Endodermal cell (in vitro differentiated cells): Measurements from ENCODE around the gene SPESP1. TPM values are rescaled to one million over a fixed set of nuclear protein-coding genes. Genes with fewer than 3 reads are reported as not detected.
"Not testable (repeated sequence)": the region's sequence is repeated elsewhere in the genome, so short reads cannot be mapped to it uniquely, and the experiment has no call there.

ENCODE experiments used
- DNase-seq: peaks from one replicate; pipeline ENCODE4 v3.0.0-alpha.2; 2017
- H3K27ac ChIP-seq: 2 replicates; pipeline ENCODE4 v1.5.1; 2013; ENCODE audit warnings: mild to moderate bottlenecking, low read depth, low read length, moderate library complexity
- H3K27me3 ChIP-seq: 2 replicates; pipeline ENCODE4 v1.6.1; 2013; ENCODE audit warnings: mild to moderate bottlenecking, low read length, moderate library complexity; ENCODE audit not compliant: insufficient read depth, control insufficient read depth, poor library complexity, severe bottlenecking
- H3K36me3 ChIP-seq: 2 replicates; pipeline ENCODE4 v1.7.0; 2013; ENCODE audit warnings: mild to moderate bottlenecking, low read length, moderate library complexity; ENCODE audit not compliant: control insufficient read depth, insufficient read depth
- H3K4me1 ChIP-seq: one replicate; pipeline ENCODE4 v1.7.0; 2013; ENCODE audit warnings: low read length; ENCODE audit not compliant: control insufficient read depth, insufficient read depth
- H3K4me3 ChIP-seq: 2 replicates; pipeline ENCODE4 v1.5.1; 2013; ENCODE audit warnings: mild to moderate bottlenecking, low read length, moderate library complexity
- H3K9ac ChIP-seq: 2 replicates; pipeline ENCODE4 v1.6.1; 2013; ENCODE audit warnings: mild to moderate bottlenecking, low read length, moderate library complexity; ENCODE audit not compliant: poor library complexity, severe bottlenecking; ENCODE audit errors: extremely low read depth
- H3K9me3 ChIP-seq: 2 replicates; pipeline ENCODE4 v1.6.1; 2013; ENCODE audit warnings: mild to moderate bottlenecking, low read length, moderate library complexity; ENCODE audit not compliant: control insufficient read depth
- H3K27ac Mint-ChIP-seq: 2 replicates; pipeline ENCODE4 v1.8.0; 2020; ENCODE audit warnings: mixed read lengths
- H3K27me3 Mint-ChIP-seq: 2 replicates; pipeline ENCODE4 v1.8.0; 2021; ENCODE audit warnings: mild to moderate bottlenecking, mixed read lengths; ENCODE audit not compliant: insufficient read depth
- H3K36me3 Mint-ChIP-seq: 2 replicates; pipeline ENCODE4 v1.8.0; 2020; ENCODE audit warnings: low read depth, mixed read lengths
- H3K4me1 Mint-ChIP-seq: 2 replicates; pipeline ENCODE4 v1.8.0; 2020; ENCODE audit warnings: mixed read lengths
- H3K4me3 Mint-ChIP-seq: 2 replicates; pipeline ENCODE4 v1.8.0; 2020; ENCODE audit warnings: mild to moderate bottlenecking, moderate library complexity, mixed read lengths
- H3K9me3 Mint-ChIP-seq: 2 replicates; pipeline ENCODE4 v1.8.0; 2020; ENCODE audit warnings: mild to moderate bottlenecking, mixed read lengths
- CTCF ChIP-seq: fragments of 200-600 bp; sonication (generic); conservative IDR thresholded peaks from 2 replicates; pipeline ENCODE4 v1.5.0; 2021; ENCODE audit warnings: antibody characterized with exemption, mild to moderate bottlenecking
- WGBS, 2 experiments: methylation state at CpG; one replicate each; pipeline versions ENCODE4 v1.1.5 to v1.1.7; 2013; ENCODE audit warnings: missing lambda C conversion rate in 2 of 2, mixed read lengths in 1 of 2; ENCODE audit not compliant: insufficient coverage in 1 of 2, insufficient read length in 1 of 2; 5-methylcytosine and 5-hydroxymethylcytosine counted together
- total RNA-seq, 2 donors: library from RNA; stranded (reverse); fragmentation: NEBNext Ultra II Directional in 1 of 2; extraction: Animal tissue kit (Norgen Biotek cat#: 25700) in 1 of 2; gene quantifications; 2 replicates in 1 of 2; 3 replicates in 1 of 2; pipeline ENCODE4 v1.2.1, GENCODE V29; 2021

The SPESP1 gene
- total RNA-seq, 2 donors from 2014 or later = not detected

DNA sequence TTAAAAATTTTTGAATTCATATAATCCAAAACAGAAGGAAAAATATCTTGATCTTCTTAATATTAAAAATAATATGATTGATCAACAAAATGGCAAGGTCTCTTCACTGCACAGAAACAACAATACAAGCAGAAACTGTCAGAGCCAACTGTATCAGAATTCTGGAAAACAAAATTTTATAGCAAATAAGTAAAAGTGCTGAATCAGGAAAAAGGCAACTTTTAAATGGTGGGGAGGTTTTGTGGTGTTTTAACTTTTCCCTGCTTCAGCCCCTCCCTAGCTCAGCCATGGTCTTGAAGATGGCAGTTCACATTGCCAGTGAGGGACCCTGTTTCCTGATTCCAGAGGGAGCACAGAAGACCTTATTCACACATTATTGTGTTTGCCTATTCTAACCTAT, 37.6 kb downstream of the SPESP1 start:
- Mint-ChIP-seq H3K9me3 (peaks cover 49% of the 10 kb centered on the region), H3K27ac (no peak overlapping the region), H3K4me3 (no peak overlapping the region), H3K27me3 (peaks cover 4% of the 10 kb centered on the region), H3K36me3 (peaks cover 3% of the 10 kb centered on the region), H3K4me1 (no peaks in the 10 kb centered on the region)
- no peak overlapping the region for H3K27ac ChIP-seq
- H3K9me3 ChIP-seq = peaks cover 45% of the 10 kb centered on the region
- no peaks in the 10 kb centered on the region for H3K36me3 ChIP-seq
- no peak for DNase-seq
- H3K4me1 ChIP-seq = no peaks in the 10 kb centered on the region
- no peak overlapping the region for H3K9ac ChIP-seq
- no peaks in the 10 kb centered on the region for H3K27me3 ChIP-seq
- no peak overlapping the region for H3K4me3 ChIP-seq
- TF ChIP-seq CTCF = no peak

GRCh38 chr15:68969298-68969697, 39.0 kb downstream of the SPESP1 start:
- Histone ChIP-seq H3K4me1 (no peaks in the 10 kb centered on the region), H3K4me3 (no peak overlapping the region), H3K9ac (no peak overlapping the region), H3K27me3 (no peaks in the 10 kb centered on the region), H3K27ac (no peak overlapping the region), H3K9me3 (peaks cover 45% of the 10 kb centered on the region), H3K36me3 (no peaks in the 10 kb centered on the region)
- no peak overlapping the region for H3K27ac Mint-ChIP-seq
- no peak overlapping the region for H3K4me3 Mint-ChIP-seq
- DNase-seq = no peak
- peaks cover 4% of the 10 kb centered on the region for H3K27me3 Mint-ChIP-seq
- H3K36me3 Mint-ChIP-seq = no peaks in the 10 kb centered on the region
- peaks cover 41% of the 10 kb centered on the region for H3K9me3 Mint-ChIP-seq
- H3K4me1 Mint-ChIP-seq = no peaks in the 10 kb centered on the region
- no peak for TF ChIP-seq CTCF

GRCh38 chr15:68972201-68973065, 42.1 kb downstream of the SPESP1 start:
- H3K4me3 ChIP-seq = no peak overlapping the region
- Mint-ChIP-seq H3K27ac (no peak overlapping the region), H3K4me1 (no peaks in the 10 kb centered on the region), H3K9me3 (peaks cover 41% of the 10 kb centered on the region), H3K4me3 (no peak overlapping the region), H3K36me3 (peaks cover 4% of the 10 kb centered on the region), H3K27me3 (no peaks in the 10 kb centered on the region)
- no peaks in the 10 kb centered on the region for H3K4me1 ChIP-seq
- H3K27me3 ChIP-seq = no peaks in the 10 kb centered on the region
- WGBS, 2 experiments = 92 to 100% methylated on average over 1 to 4 of the region's 4 CpGs
- no peak overlapping the region for H3K9ac ChIP-seq
- TF ChIP-seq CTCF = no peak
- no peak overlapping the region for H3K27ac ChIP-seq
- no peaks in the 10 kb centered on the region for H3K36me3 ChIP-seq
- peaks cover 41% of the 10 kb centered on the region for H3K9me3 ChIP-seq
- no peak for DNase-seq

DNA sequence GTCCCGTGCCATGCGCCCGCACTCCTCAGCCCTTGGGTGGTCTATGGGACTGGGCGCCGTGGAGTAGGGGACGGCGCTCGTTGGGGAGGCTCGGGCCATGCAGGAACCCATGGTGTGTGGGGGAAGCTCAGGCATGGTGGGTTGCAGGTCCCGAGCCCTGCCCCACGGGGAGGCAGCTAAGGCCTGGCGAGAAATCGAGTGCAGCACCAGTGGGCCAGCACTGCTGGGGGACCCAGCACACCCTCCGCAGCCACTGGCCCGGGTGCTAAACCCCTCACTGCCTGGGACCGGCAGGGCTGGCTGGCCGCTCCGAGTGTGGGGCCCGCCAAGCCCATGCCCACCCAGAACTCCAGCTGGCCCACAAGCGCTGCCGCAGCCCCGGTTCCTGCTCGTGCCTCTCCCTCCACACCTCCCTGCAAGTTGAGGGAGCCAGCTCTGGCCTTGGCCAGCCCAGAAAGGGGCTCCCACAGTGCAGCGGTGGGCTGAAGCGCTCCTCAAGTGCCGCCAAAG, 45.4 kb downstream of the SPESP1 start:
- H3K27me3 Mint-ChIP-seq, H3K27ac Mint-ChIP-seq, H3K4me1 Mint-ChIP-seq, H3K4me3 Mint-ChIP-seq, H3K9ac ChIP-seq, H3K4me3 ChIP-seq, H3K36me3 Mint-ChIP-seq, H3K36me3 ChIP-seq, DNase-seq, H3K27me3 ChIP-seq, H3K27ac ChIP-seq, H3K4me1 ChIP-seq: not testable (repeated sequence)
- WGBS, 2 experiments = 95 to 96% methylated on average over 14 to 26 of the region's 26 CpGs
- H3K9me3 Mint-ChIP-seq = peaks cover 40% of the 10 kb centered on the region
- H3K9me3 ChIP-seq = peaks cover 29% of the 10 kb centered on the region

GRCh38 chr15:68977426-68977825, 47.1 kb downstream of the SPESP1 start:
- H3K4me1 Mint-ChIP-seq, H3K4me1 ChIP-seq, H3K4me3 ChIP-seq, H3K27me3 ChIP-seq, H3K27me3 Mint-ChIP-seq, H3K36me3 Mint-ChIP-seq, H3K36me3 ChIP-seq, H3K4me3 Mint-ChIP-seq, H3K9ac ChIP-seq, H3K27ac ChIP-seq, H3K27ac Mint-ChIP-seq, DNase-seq: not testable (repeated sequence)
- peaks cover 40% of the 10 kb centered on the region for H3K9me3 Mint-ChIP-seq
- peaks cover 29% of the 10 kb centered on the region for H3K9me3 ChIP-seq
- WGBS, 2 experiments = 92 to 95% methylated on average over 8 to 10 of the region's 10 CpGs
